ENCODE measurements around the gene SPATA20. TPM values are rescaled to one million over a fixed set of nuclear protein-coding genes. Genes with fewer than 3 reads are reported as not detected.

The SPATA20 gene
- total and polyA plus RNA-seq, 2 of the 13 experiments (the other 11 are each of a cell fraction or from before 2014, with no cell fraction given): 36.1 to 64.8 TPM

DNA sequence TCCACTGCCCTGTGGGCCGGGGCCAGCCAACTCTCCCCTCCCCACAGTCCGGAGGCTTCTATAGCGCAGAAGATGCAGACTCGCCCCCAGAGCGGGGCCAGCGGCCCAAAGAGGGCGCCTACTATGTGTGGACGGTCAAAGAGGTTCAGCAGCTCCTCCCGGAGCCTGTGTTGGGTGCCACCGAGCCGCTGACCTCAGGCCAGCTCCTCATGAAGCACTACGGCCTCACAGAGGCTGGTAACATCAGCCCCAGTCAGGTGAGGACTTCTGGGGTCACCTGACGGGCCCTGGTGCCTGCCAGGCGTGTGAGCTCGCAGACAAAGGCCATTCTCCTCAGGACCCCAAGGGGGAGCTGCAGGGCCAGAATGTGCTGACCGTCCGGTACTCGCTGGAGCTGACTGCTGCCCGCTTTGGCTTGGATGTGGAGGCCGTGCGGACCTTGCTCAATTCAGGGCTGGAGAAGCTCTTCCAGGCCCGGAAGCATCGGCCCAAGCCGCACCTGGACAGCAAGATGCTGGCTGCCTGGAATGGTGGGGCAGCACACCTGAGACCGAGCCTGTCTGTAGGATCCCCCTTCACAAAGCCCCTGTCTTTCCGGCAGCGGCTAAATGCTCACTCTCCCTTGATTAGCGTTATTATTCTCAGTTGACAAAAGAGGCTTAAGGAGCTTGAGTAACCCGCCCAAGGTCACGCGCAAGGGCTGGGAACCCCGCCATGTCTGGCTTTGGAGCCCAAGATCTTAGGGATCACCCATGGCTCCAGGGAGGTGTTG lies 3.9 kb downstream of the SPATA20 start (continued):
- TF ChIP-seq RFXAP (CRISPR knock-in tag; IDR thresholded peaks at IDR 0.05; ENCODE audit: borderline replicate concordance) (no peak), ZNF282 (IDR thresholded peaks at IDR 0.05; ENCODE audit: partially characterized antibody) (no peak), ETV6 (CRISPR knock-in tag; conservative IDR thresholded peaks at IDR 0.05) (no peak), ZFP62 (CRISPR knock-in tag; IDR thresholded peaks at IDR 0.05) (no peak), HDAC2 (CRISPR knock-in tag; IDR thresholded peaks at IDR 0.05) (peak; percentile 51; the same call in 1 of the 2 replicates), ZNF841 (CRISPR knock-in tag; IDR thresholded peaks at IDR 0.05; ENCODE audit: borderline replicate concordance) (no peak), ZNF558 (CRISPR knock-in tag; IDR thresholded peaks at IDR 0.05; ENCODE audit: borderline replicate concordance) (no peak), ZBTB7B (CRISPR knock-in tag; IDR thresholded peaks at IDR 0.05) (0 out of 2 replicates have a peak, but pooled peaks have one; percentile 26), ZC3H13 (CRISPR knock-in tag; IDR thresholded peaks at IDR 0.05) (no peak), SYNCRIP (IDR thresholded peaks at IDR 0.05; ENCODE audit: insufficient read depth, low read depth, low read length) (no peak), HDAC6 (IDR thresholded peaks at IDR 0.05; ENCODE audit: low read depth, low read length) (no peak), STAG1 (CRISPR knock-in tag; IDR thresholded peaks at IDR 0.05) (peak; percentile 98), MBNL3 (CRISPR knock-in tag; conservative IDR thresholded peaks at IDR 0.05) (no peak), ZFP36 (IDR thresholded peaks at IDR 0.05; ENCODE audit: borderline replicate concordance, low read depth, low read length, partially characterized antibody) (no peak)
- TF ChIP-seq, protein P1, sequence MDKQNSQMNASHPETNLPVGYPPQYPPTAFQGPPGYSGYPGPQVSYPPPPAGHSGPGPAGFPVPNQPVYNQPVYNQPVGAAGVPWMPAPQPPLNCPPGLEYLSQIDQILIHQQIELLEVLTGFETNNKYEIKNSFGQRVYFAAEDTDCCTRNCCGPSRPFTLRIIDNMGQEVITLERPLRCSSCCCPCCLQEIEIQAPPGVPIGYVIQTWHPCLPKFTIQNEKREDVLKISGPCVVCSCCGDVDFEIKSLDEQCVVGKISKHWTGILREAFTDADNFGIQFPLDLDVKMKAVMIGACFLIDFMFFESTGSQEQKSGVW (CRISPR knock-in tag; IDR thresholded peaks at IDR 0.05; ENCODE audit: borderline replicate concordance): no peak
- TF ChIP-seq, protein P2, sequence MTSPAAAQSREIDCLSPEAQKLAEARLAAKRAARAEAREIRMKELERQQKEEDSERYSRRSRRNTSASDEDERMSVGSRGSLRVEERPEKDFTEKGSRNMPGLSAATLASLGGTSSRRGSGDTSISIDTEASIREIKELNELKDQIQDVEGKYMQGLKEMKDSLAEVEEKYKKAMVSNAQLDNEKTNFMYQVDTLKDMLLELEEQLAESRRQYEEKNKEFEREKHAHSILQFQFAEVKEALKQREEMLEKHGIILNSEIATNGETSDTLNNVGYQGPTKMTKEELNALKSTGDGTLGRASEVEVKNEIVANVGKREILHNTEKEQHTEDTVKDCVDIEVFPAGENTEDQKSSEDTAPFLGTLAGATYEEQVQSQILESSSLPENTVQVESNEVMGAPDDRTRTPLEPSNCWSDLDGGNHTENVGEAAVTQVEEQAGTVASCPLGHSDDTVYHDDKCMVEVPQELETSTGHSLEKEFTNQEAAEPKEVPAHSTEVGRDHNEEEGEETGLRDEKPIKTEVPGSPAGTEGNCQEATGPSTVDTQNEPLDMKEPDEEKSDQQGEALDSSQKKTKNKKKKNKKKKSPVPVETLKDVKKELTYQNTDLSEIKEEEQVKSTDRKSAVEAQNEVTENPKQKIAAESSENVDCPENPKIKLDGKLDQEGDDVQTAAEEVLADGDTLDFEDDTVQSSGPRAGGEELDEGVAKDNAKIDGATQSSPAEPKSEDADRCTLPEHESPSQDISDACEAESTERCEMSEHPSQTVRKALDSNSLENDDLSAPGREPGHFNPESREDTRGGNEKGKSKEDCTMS (CRISPR knock-in tag; conservative IDR thresholded peaks at IDR 0.05): no peak
- TF ChIP-seq, protein P3, sequence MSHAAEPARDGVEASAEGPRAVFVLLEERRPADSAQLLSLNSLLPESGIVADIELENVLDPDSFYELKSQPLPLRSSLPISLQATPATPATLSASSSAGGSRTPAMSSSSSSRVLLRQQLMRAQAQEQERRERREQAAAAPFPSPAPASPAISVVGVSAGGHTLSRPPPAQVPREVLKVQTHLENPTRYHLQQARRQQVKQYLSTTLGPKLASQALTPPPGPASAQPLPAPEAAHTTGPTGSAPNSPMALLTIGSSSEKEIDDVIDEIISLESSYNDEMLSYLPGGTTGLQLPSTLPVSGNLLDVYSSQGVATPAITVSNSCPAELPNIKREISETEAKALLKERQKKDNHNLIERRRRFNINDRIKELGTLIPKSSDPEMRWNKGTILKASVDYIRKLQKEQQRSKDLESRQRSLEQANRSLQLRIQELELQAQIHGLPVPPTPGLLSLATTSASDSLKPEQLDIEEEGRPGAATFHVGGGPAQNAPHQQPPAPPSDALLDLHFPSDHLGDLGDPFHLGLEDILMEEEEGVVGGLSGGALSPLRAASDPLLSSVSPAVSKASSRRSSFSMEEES (CRISPR knock-in tag; IDR thresholded peaks at IDR 0.05): peak; percentile 57; the same call in 1 of the 2 replicates
- TF ChIP-seq, protein P4, sequence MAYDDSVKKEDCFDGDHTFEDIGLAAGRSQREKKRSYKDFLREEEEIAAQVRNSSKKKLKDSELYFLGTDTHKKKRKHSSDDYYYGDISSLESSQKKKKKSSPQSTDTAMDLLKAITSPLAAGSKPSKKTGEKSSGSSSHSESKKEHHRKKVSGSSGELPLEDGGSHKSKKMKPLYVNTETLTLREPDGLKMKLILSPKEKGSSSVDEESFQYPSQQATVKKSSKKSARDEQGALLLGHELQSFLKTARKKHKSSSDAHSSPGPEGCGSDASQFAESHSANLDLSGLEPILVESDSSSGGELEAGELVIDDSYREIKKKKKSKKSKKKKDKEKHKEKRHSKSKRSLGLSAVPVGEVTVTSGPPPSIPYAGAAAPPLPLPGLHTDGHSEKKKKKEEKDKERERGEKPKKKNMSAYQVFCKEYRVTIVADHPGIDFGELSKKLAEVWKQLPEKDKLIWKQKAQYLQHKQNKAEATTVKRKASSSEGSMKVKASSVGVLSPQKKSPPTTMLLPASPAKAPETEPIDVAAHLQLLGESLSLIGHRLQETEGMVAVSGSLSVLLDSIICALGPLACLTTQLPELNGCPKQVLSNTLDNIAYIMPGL (CRISPR knock-in tag; IDR thresholded peaks at IDR 0.05; ENCODE audit: borderline replicate concordance in 1 of 2, low read depth in 1 of 2): peak; percentile 59 to 88; a peak in 2 of 4 replicates
- TF ChIP-seq, protein P5, sequence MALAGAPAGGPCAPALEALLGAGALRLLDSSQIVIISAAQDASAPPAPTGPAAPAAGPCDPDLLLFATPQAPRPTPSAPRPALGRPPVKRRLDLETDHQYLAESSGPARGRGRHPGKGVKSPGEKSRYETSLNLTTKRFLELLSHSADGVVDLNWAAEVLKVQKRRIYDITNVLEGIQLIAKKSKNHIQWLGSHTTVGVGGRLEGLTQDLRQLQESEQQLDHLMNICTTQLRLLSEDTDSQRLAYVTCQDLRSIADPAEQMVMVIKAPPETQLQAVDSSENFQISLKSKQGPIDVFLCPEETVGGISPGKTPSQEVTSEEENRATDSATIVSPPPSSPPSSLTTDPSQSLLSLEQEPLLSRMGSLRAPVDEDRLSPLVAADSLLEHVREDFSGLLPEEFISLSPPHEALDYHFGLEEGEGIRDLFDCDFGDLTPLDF (CRISPR knock-in tag; IDR thresholded peaks at IDR 0.05): no peak

All from HepG2 (cell line).